HG03139 (cell line): ENCODE data around the gene RNF26.
A peak's percentile ranks its signal among the peaks of the same experiment; 100 is the strongest.
"Not testable (repeated sequence)": the region's sequence is repeated elsewhere in the genome, so short reads cannot be mapped to it uniquely, and the experiment has no call there.

Experiments
- ATAC-seq: cut with Tn5 transposase; IDR thresholded peaks from one replicate; pipeline ENCODE4 v1.9.1; 2021; ENCODE audit not compliant: unreplicated experiment

RNF26 gene

GRCh38 chr11:119381181-119381988, 47.1 kb downstream of the RNF26 start, which contains the start of gene USP2:
USP2 (minus strand) TSS chr11:119381690; CDS start chr11:119373480, 8,210 bp downstream.
- peak; percentile 98 for ATAC-seq

GRCh38 chr11:119382101-119382500, 47.8 kb downstream of the RNF26 start:
- ATAC-seq: no peak

- ATAC-seq: not testable (repeated sequence)
These were observed 48.2 kb downstream of the RNF26 start for GRCh38 chr11:119382513-119382912.

GRCh38 chr11:119384332-119384731, 50.0 kb downstream of the RNF26 start:
- no peak for ATAC-seq
